GM18502 (cell line): ENCODE results near the gene F10.

ENCODE experiments used
- ATAC-seq: cut with Tn5 transposase; IDR thresholded peaks from one replicate; pipeline ENCODE4 v1.9.1; 2021; ENCODE audit warnings: mild to moderate bottlenecking; ENCODE audit not compliant: unreplicated experiment, poor library complexity

F10 gene

GRCh38 chr13:113115363-113116205 lies 7.0 kb upstream of the F10 start:
- ATAC-seq = no peak

DNA sequence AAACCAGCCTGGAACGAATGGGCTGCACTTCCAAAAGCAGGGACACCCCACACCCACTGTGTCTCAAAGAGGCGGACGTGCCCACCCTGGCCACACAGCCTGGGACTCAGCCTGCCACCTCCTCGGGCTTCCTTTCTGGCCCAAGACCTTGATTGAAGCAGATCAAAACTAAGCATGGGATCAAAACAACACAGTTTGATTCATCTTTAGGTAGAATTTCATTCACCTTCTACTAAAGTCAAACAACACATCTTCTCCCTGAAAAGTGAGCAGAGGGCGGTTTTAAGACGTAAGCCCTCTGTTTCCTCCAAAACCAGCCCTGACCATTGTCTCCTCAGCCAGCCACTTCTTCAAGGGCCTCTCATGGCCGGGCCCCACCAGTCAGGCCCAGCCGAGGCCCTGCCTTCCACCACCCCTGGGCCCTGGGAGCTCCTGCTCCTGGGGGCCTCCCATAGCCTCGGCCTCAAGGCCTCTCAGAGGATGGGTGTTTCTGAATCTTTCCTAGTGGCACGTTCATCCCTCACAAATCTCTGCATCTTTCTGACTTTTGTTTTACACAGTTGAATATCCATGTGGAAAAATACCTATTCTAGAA lies 6.3 kb upstream of the F10 start:
- no peak for ATAC-seq

DNA sequence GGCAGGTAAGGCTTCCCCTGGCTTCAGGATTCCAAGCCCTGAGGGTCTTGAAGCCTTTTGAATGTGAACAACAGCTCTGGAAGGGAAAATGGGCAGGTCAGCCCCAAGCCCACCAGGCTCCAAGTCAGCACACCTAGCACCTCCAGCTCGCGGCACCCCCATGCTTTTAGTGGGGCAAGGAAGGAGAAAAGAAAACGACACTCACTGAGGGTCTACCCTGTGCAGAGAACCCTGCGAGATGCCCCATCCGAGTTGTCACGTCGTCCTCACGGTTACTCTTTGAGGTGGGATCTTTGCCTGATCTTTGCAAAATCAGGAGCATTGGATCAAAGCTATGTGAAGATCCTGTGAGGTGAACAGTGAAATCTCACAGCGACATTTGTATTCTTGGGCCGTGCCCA lies 5.7 kb upstream of the F10 start:
- ATAC-seq = no peak

DNA sequence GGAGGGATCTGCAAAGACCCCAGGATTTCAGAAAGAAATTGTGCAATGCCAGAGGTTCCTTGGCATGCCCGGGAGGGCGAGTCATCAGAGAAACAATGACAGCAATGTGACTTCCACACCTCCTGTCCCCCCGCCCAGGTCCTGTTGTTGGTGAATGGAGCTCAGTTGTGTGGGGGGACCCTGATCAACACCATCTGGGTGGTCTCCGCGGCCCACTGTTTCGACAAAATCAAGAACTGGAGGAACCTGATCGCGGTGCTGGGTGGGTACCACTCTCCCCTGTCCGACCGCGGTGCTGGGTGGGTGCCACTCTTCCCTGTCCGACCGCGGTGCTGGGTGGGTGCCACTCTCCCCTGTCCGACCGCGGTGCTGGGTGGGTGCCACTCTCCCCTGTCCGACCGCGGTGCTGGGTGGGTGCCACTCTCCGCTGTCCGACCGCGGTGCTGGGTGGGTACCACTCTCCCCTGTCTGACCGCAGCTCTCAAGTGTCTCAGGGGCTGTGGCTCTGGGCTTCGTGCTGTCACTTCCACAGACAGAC lies 5.2 kb upstream of the F10 start:
- no peak for ATAC-seq

DNA sequence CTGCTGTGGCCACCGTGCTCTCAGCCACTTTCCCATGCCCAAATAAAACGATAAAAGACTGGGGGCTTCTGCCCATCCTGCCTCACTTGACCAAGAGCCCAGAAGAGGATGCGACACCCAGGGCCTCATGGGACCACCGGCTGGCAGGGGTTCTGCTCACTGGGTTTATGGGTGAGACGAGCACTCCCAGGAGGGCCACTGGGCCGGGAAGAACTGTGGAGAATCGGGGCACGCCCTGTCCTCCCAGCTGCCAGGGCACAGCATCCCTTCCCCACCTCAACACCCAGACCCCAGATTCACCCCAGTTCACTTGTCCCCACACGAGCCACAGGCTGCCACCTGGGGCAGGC lies 4.7 kb upstream of the F10 start:
- ATAC-seq = no peak

GRCh38 chr13:113118261-113119021 lies 4.2 kb upstream of the F10 start:
- ATAC-seq = no peak

DNA sequence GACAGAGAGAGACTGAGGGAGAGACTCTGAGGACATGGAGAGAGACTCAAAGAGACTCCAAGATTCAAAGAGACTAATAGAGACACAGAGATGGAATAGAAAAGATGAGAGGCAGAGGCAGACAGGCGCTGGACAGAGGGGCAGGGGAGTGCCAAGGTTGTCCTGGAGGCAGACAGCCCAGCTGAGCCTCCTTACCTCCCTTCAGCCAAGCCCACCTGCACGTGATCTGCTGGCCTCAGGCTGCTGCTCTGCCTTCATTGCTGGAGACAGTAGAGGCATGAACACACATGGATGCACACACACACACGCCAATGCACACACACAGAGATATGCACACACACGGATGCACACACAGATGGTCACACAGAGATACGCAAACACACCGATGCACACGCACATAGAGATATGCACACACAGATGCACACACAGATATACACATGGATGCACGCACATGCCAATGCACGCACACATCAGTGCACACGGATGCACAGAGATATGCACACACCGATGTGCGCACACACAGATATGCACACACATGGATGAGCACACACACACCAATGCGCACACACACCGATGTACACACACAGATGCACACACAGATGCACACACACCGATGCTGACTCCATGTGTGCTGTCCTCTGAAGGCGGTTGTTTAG lies 3.3 kb upstream of the F10 start:
- no peak for ATAC-seq

GRCh38 chr13:113119822-113120189 lies 2.8 kb upstream of the F10 start:
- no peak for ATAC-seq

- ATAC-seq = no peak
Observed at GRCh38 chr13:113120300-113121182, 2.1 kb upstream of the F10 start.

- no peak for ATAC-seq
Observed at GRCh38 chr13:113121183-113121927, 1.2 kb upstream of the F10 start.

- ATAC-seq = no peak
Observed at GRCh38 chr13:113121928-113122471, 599 bp upstream of the F10 start.

DNA sequence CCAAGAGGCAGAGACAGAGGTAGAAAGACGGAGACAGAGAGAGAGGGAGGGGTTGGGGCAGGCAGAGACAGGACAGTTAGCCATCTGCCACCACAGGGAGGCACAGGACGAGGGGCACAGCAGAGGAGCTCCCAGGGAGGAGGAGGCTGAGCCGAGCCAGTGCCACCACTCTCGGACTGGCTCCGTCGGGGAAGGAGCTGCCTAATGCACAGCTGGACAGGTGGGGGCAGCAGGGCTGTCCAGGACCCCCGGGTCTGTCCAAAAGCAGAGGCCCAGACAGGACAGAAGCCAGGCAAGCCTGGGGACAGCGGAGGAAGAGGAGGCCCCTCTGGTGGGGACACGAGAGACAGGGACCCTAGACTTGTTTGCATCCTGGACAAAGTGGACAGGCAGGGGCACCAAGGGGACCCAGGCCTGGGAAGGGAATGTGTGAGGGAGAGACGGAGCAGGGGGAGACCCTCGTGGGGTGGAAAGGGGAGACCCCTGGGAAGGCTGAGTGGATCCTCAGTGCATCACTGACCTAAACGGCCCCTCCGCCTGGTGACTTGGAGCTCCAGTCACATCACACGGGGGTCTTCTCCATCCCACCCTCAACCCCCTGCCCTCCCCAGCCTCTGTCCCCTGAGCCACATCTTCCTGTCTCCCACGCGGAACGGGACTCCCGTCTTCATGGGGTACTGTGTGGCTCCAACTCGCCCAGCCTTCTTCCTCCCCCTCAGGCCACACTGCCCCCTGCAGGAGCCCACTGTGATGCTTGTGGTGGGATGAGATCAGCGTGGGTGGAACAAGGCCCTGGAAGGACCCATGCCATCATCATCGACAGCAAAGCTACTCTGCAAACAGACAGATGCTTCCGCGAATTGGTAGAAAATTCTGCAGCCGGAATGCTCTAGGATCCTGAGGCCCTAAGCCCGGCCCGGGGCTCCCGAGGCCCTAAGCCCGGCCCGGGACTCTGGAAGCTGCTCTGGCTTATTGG lies 915 bp downstream of the F10 start:
- ATAC-seq = no peak

DNA sequence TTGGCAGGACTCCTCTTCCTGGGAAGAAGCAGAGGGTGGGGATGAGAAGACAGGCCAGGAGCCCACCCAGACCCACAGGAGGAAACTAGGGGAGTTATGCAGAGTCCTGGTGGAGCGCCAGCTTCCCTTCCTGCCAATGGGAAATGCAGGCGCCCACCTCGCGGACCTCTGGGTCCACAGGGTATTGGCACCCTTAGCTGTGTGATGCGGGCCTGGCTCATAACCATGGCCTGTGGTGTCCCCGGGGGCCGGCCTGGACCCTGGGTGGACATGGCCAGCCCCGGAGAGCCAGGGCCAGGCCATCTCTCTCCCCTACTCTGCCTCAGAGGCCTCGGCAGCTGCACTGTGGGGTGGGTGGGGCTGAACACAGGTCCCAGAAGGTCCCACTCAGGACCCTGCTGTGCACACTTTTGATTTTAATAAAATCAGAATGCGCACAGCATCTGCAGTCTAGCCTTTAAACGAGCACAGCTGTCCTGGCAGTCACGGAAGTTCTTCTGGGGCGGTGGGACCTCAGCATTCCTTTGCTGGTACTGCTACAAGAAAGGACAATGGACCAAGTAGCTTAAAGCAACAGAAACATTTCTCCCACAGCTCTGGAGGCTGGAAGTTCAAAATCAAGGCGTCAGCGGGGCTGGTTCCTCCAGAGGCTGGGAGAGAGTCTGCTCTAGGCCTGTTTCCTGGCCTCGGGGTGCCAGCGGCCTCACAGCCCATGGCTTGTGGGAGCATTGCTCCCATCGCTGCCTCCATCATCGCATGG lies 1.8 kb downstream of the F10 start:
- no peak for ATAC-seq

DNA sequence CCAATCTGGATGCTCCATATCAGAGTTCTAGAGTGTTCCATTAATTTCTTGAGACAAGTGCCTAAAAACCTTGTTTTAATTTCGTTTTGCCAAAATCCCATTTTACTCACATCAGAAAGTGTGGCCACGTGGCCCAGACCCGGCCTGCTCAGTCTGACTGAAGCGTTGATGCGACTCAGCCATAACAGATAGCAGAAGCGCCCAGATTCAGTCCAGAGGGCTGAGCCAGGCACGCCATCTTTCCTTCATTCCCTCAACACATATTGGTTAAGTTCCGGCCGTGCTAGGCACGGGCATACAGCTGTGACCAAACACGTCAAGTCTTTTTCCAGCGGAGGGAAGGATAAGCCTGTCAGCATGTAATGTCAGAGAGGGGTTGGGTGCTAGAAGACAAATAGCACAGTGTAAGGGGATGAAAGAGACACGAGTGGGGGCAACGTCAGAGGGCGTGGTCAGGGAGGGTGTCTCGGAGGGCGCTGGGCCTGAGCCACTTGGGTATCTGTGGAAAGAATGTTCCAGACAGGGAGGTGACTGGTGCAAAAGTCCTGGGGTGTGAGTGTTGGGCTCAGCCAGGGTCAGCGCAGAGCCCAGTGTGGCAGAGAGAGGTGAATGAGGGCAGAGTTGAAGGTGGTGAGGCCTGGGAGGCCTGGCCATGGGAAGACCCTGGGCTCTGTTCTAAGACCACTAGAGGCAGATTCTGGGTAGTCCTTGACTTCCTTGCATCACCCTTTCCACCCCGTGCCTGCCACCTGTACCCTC lies 3.1 kb downstream of the F10 start:
- ATAC-seq = no peak

DNA sequence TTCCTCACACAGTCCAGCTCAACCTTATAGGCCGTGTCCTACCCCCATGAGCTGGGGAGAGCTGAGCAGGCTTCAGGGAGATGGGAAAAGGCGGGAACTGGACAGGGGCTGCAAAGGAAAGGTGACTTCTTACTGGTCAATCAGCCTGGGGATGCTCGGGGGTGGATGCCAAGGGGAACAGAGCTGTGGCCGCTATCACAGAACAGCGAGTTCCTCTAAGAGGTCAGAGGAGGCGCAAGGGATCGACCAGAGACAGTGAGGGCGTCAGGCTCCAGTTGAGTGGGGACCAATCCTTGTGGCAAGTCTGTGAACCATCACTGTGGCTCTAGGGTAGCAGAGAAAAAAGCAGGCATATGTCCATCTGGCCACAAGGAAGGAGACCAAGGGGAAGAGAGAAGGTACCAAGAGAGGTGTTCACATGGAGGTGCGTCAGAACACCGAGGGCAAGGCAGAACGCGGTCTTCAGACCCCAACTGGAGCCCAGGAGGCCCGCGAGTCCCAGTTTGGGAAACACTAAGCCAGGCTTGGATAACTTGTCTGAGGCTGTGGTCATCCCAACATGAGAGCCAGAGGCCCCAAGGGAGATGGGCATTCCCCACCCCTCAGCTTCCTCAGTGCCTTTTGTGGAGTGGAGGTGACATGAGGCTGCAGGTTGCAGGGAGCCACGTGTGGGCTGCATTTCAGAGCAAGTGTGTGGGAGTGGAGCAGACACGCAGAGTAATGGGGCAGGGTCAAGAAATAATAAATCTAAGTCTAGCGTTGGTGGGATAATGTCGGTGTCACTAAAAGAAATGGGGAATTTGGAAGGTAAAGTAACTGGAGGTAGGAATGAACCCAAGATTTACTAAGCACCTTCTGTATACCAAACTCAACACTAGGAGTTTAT lies 3.9 kb downstream of the F10 start:
- no peak for ATAC-seq
